T-cell (primary cell): Measurements from ENCODE around the gene ZNF507. TPM values are rescaled to one million over a fixed set of nuclear protein-coding genes. Genes with fewer than 3 reads are reported as not detected.

ENCODE experiments used
- ATAC-seq, 4 experiments: fragments of 200-7000 bp in 3 of 4; fragments of 150-1000 bp in 1 of 4; cut with Tn5 transposase; replicated peaks in 1 of 4; 1 replicate in 3 of 4; 2 replicates in 1 of 4; pipeline ENCODE4 v1.10.0; 2021; ENCODE audit warnings: moderate library complexity in 3 of 4, mild to moderate bottlenecking in 2 of 4, moderate number of reproducible peaks in 1 of 4
- CTCF ChIA-PET, 2 donors: fragments of 300-600 bp; sonication (Branson Sonifier 250); formaldehyde crosslinking; loops; one replicate each; lab custom pipeline; 2022; ENCODE audit warnings: antibody characterized with exemption in 2 of 2; lab: Charles Lee
- POLR2A ChIA-PET, 2 donors: fragments of 300-600 bp; sonication (Branson Sonifier 250); formaldehyde crosslinking; loops; one replicate each; lab custom pipeline; 2022; ENCODE audit warnings: antibody characterized with exemption in 2 of 2; lab: Charles Lee
- DNase-seq, 35 experiments: peaks; one replicate each; pipeline versions ENCODE4 v3.0.0 to v3.0.0-alpha.2; 2013 to 2023
- H3K27ac ChIP-seq: one replicate; pipeline ENCODE4 v1.5.1; 2013; ENCODE audit warnings: low read length
- H3K27me3 ChIP-seq, 2 experiments: replicated peaks in 1 of 2; 1 replicate in 1 of 2; 2 replicates in 1 of 2; pipeline versions ENCODE4 v1.6.1 to v1.7.0; 2013; ENCODE audit warnings: low read length in 1 of 2, mixed read lengths in 1 of 2; ENCODE audit not compliant: control insufficient read depth in 2 of 2, insufficient read depth in 2 of 2; ENCODE audit errors: extremely low read depth in 1 of 2
- H3K36me3 ChIP-seq, 2 donors: 1 replicate in 1 of 2; 2 replicates in 1 of 2; pipeline versions ENCODE4 v1.6.1 to v1.7.0; 2013; ENCODE audit warnings: low read length in 1 of 2; ENCODE audit not compliant: control insufficient read depth in 2 of 2, insufficient read depth in 1 of 2; ENCODE audit errors: extremely low read depth in 1 of 2
- H3K4me1 ChIP-seq, 2 experiments: 1 replicate in 1 of 2; 2 replicates in 1 of 2; pipeline versions ENCODE4 v1.6.1 to v1.7.0; 2013; ENCODE audit warnings: low read length in 2 of 2, mixed read lengths in 1 of 2; ENCODE audit not compliant: insufficient read depth in 2 of 2, control insufficient read depth in 1 of 2; ENCODE audit errors: extremely low read depth in 1 of 2
- H3K4me3 ChIP-seq, 2 donors: 1 replicate in 1 of 2; 2 replicates in 1 of 2; pipeline versions ENCODE4 v1.5.1 to v1.7.0; 2013; ENCODE audit warnings: mild to moderate bottlenecking in 2 of 2, low read length in 1 of 2, moderate library complexity in 1 of 2; ENCODE audit not compliant: control insufficient read depth in 1 of 2; ENCODE audit errors: extremely low read depth in 1 of 2
- H3K9me3 ChIP-seq: 2 replicates; pipeline ENCODE4 v1.7.0; 2013
- H3K27ac Mint-ChIP-seq, 2 donors: one replicate each; pipeline ENCODE4 v1.8.0; 2020 to 2021; ENCODE audit warnings: mild to moderate bottlenecking in 2 of 2, mixed read lengths in 2 of 2
- H3K27me3 Mint-ChIP-seq, 2 donors: one replicate each; pipeline ENCODE4 v1.8.0; 2021 to 2022; ENCODE audit warnings: mixed read lengths in 2 of 2
- H3K36me3 Mint-ChIP-seq: one replicate; pipeline ENCODE4 v1.8.0; 2021; ENCODE audit warnings: mixed read lengths
- H3K4me1 Mint-ChIP-seq, 3 donors: one replicate each; pipeline ENCODE4 v1.8.0; 2020 to 2022; ENCODE audit warnings: mixed read lengths in 3 of 3, mild to moderate bottlenecking in 1 of 3
- H3K4me3 Mint-ChIP-seq, 3 donors: one replicate each; pipeline ENCODE4 v1.8.0; 2020 to 2022; ENCODE audit warnings: mild to moderate bottlenecking in 3 of 3, mixed read lengths in 3 of 3, moderate library complexity in 3 of 3
- H3K9me3 Mint-ChIP-seq, 3 donors: one replicate each; pipeline ENCODE4 v1.8.0; 2020 to 2022; ENCODE audit warnings: mixed read lengths in 3 of 3
- WGBS: methylation state at CpG from one replicate; pipeline ENCODE4 v1.1.5; 2013; ENCODE audit warnings: missing lambda C conversion rate; ENCODE audit not compliant: insufficient coverage; 5-methylcytosine and 5-hydroxymethylcytosine counted together
- total RNA-seq, 35 experiments: library from RNA in 6 of 35; stranded (reverse) in 6 of 35; fragments of 120-200 nt in 1 of 35; gene quantifications; one replicate each; pipeline versions ENCODE4 v1.2.1 to v1.2.4 and lab custom pipeline; 2013 to 2026

ZNF507 gene
- total RNA-seq, 5 donors from 2014 or later (not counting 1 experiment from before 2014, with no cell fraction given), result 32.6 to 38.2 (median 35.9) TPM

GRCh38 chr19:32346901-32347300 lies 1.5 kb downstream of the ZNF507 start:
- no peak for ATAC-seq
- Mint-ChIP-seq H3K9me3 (no peaks in the 10 kb centered on the region), H3K36me3 (peaks cover 25% of the 10 kb centered on the region), H3K27ac (peak overlapping the region in 1 of 2 donors; percentile 93), H3K27me3 (peaks cover 0 to 7% of the 10 kb centered on the region in 2 donors), H3K4me3 (peak overlapping the region; percentile 86 to 98 (median 95)), H3K4me1 (peaks cover 52 to 60% (median 58%) of the 10 kb centered on the region in 3 donors)
- CTCF ChIA-PET, result interaction anchor here in 1 of 2 donors (0.6 kb wide), 1 partner anchor 109 kb away, joined by 6 read pairs; no protein-coding TSS in a partner anchor
- Histone ChIP-seq H3K27ac (no peak overlapping the region), H3K4me3 (peak overlapping the region in 1 of 2 donors; percentile 78), H3K36me3 (peaks cover 2 to 28% of the 10 kb centered on the region in 2 donors), H3K4me1 (peaks cover 7 to 17% of the 10 kb centered on the region in 2 experiments), H3K27me3 (peaks cover 0 to 9% of the 10 kb centered on the region in 2 experiments), H3K9me3 (no peaks in the 10 kb centered on the region)
- POLR2A ChIA-PET, result no interaction called here
- no peak for DNase-seq
- WGBS, result no CpG with 5 or more reads among the region's 3 CpGs

- POLR2A ChIA-PET, result interaction anchor here in 1 of 2 donors (1.1 kb wide), 1 partner anchor 8 kb away, joined by 3 read pairs; no protein-coding TSS in a partner anchor
- no peak for ATAC-seq
These were observed 2.2 kb downstream of the ZNF507 start for GRCh38 chr19:32347573-32347972.

GRCh38 chr19:32349051-32349450 lies 3.6 kb downstream of the ZNF507 start:
- H3K9me3 ChIP-seq, result no peaks in the 10 kb centered on the region
- ChIA-PET POLR2A (interaction anchor here in 1 of 2 donors (0.5 kb wide), 1 partner anchor 10 kb away, joined by 3 read pairs; no protein-coding TSS in a partner anchor), CTCF (no interaction called here)
- Mint-ChIP-seq H3K9me3 (no peaks in the 10 kb centered on the region), H3K36me3 (peaks cover 44% of the 10 kb centered on the region), H3K4me1 (peaks cover 67 to 80% (median 79%) of the 10 kb centered on the region in 3 donors), H3K27ac (no peak overlapping the region), H3K27me3 (no peaks in the 10 kb centered on the region), H3K4me3 (peak overlapping the region in 1 of 3 donors; percentile 27)
- no peak overlapping the region for H3K27ac ChIP-seq
- peaks cover 15 to 42% of the 10 kb centered on the region in 2 donors for H3K36me3 ChIP-seq
- ATAC-seq (no peak), DNase-seq (no peak)
- H3K4me1 ChIP-seq, result peaks cover 7 to 17% of the 10 kb centered on the region in 2 experiments
- H3K27me3 ChIP-seq, result peaks cover 0 to 3% of the 10 kb centered on the region in 2 experiments
- H3K4me3 ChIP-seq, result no peak overlapping the region
- 83% methylated on average over 1 of the region's 1 CpG for WGBS

More at GRCh38 chr19:32347573-32347972, 2.2 kb downstream of the ZNF507 start:
- Histone ChIP-seq H3K27ac (no peak overlapping the region), H3K4me3 (no peak overlapping the region), H3K4me1 (peaks cover 7 to 17% of the 10 kb centered on the region in 2 experiments), H3K27me3 (peaks cover 0 to 9% of the 10 kb centered on the region in 2 experiments), H3K36me3 (peaks cover 3 to 28% of the 10 kb centered on the region in 2 donors), H3K9me3 (no peaks in the 10 kb centered on the region)
- Mint-ChIP-seq H3K4me1 (peaks cover 59 to 67% (median 64%) of the 10 kb centered on the region in 3 donors), H3K27me3 (peaks cover 0 to 7% of the 10 kb centered on the region in 2 donors), H3K36me3 (peaks cover 29% of the 10 kb centered on the region), H3K9me3 (no peaks in the 10 kb centered on the region), H3K27ac (no peak overlapping the region), H3K4me3 (peak overlapping the region; percentile 86 to 98 (median 95))
- CTCF ChIA-PET, result interaction anchor here in 1 of 2 donors (1.0 kb wide), 1 partner anchor 254 kb away, joined by 3 read pairs; no protein-coding TSS in a partner anchor
- no peak for DNase-seq

DNA sequence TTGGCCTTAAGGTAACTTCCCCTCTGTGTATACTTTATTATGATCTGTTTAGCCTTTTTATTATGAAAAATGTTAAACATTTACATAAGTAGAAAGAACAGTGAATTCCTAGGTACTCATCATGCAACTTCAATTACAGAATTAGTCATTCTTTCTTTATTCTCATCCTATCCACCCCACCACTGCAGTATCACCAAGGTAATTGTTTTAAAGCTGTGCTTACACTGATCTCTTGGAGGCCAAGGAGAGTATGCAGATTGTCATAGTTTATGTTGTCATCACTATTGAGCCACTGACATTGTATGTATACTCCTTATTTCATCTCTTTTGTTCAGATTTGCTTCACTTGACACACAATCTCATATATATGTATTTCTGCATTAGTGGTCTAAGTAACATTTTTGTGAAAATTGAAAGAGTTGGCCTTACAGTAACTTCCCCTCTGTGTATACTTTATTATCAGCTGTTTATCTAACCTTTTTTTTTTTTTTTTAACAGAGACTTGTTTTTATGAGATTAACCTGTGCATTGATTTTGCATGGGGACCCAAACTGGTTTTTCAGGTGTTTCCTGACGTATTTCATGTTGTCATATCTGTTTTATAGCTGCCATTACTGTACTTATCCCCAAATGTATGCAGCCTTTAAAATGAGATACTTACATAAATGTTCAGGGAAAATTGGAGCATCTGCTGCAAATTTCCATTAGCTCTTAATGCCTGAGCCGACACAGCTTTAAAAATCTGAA lies 4.5 kb downstream of the ZNF507 start:
- WGBS, result no CpG with 5 or more reads among the region's 2 CpGs
- peak overlapping the region in 1 of 2 donors; percentile 22 for H3K27ac Mint-ChIP-seq
- no peak overlapping the region for H3K27ac ChIP-seq
- H3K27me3 ChIP-seq, result peaks cover 0 to 3% of the 10 kb centered on the region in 2 experiments
- no peaks in the 10 kb centered on the region for H3K9me3 Mint-ChIP-seq
- peaks cover 6 to 17% of the 10 kb centered on the region in 2 experiments for H3K4me1 ChIP-seq
- ChIA-PET CTCF (interaction anchor here in 1 of 2 donors (0.6 to 0.8 kb wide), 2 partner anchors 115 to 220 kb away, joined by 3 read pairs; no protein-coding TSS in a partner anchor), POLR2A (interaction anchor here (0.6 kb wide), 2 partner anchors 171 to 1439 kb away, joined by 3 read pairs; no protein-coding TSS in a partner anchor)
- DNase-seq (no peak), ATAC-seq (no peak)
- no peaks in the 10 kb centered on the region for H3K9me3 ChIP-seq
- no peaks in the 10 kb centered on the region for H3K27me3 Mint-ChIP-seq
- peaks cover 51% of the 10 kb centered on the region for H3K36me3 Mint-ChIP-seq
- no peak overlapping the region for H3K4me3 ChIP-seq
- peak overlapping the region in 1 of 3 donors; percentile 3 for H3K4me3 Mint-ChIP-seq
- peaks cover 15 to 50% of the 10 kb centered on the region in 2 donors for H3K36me3 ChIP-seq
- peaks cover 71 to 83% (median 82%) of the 10 kb centered on the region in 3 donors for H3K4me1 Mint-ChIP-seq

GRCh38 chr19:32350471-32350865 lies 5.1 kb downstream of the ZNF507 start:
- Histone ChIP-seq H3K27me3 (no peaks in the 10 kb centered on the region), H3K4me3 (no peak overlapping the region), H3K27ac (no peak overlapping the region), H3K9me3 (no peaks in the 10 kb centered on the region), H3K36me3 (peaks cover 15 to 54% of the 10 kb centered on the region in 2 donors), H3K4me1 (peaks cover 3 to 17% of the 10 kb centered on the region in 2 experiments)
- Mint-ChIP-seq H3K27me3 (no peaks in the 10 kb centered on the region), H3K9me3 (no peaks in the 10 kb centered on the region), H3K36me3 (peaks cover 56% of the 10 kb centered on the region), H3K4me1 (peaks cover 77 to 89% (median 87%) of the 10 kb centered on the region in 3 donors), H3K27ac (peak overlapping the region in 1 of 2 donors; percentile 23), H3K4me3 (peak overlapping the region in 1 of 3 donors; percentile 3)
- ATAC-seq, result no peak
- CTCF ChIA-PET, result interaction anchor here in 1 of 2 donors (0.8 kb wide), 1 partner anchor 219 kb away, joined by 3 read pairs; no protein-coding TSS in a partner anchor
- no CpG with 5 or more reads among the region's 3 CpGs for WGBS
- POLR2A ChIA-PET, result no interaction called here
- no peak for DNase-seq

DNA sequence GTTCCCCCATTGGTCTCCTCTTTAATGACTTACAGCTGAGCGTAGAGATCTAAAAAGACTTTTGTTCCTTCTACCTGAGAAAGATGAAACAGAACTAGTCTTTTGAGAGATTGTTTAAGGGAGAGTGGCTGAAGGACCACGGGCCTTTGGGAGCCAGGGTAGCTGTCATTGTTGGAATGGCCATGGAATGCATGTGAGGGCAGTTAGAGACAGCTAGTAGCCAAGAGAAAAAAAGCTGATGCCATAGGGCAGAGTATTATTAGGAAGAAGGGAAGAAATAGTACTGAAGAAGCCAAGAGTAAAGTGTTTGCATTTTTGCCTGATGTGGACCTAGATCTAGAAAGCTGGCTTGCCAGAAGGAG lies 5.6 kb downstream of the ZNF507 start:
- H3K4me3 Mint-ChIP-seq, result peak overlapping the region in 1 of 3 donors; percentile 17
- Histone ChIP-seq H3K36me3 (peaks cover 15 to 56% of the 10 kb centered on the region in 2 donors), H3K27me3 (no peaks in the 10 kb centered on the region), H3K27ac (no peak overlapping the region), H3K4me3 (no peak overlapping the region), H3K9me3 (no peaks in the 10 kb centered on the region), H3K4me1 (peaks cover 6 to 17% of the 10 kb centered on the region in 2 experiments)
- 91% methylated on average over 1 of the region's 2 CpGs for WGBS
- peak overlapping the region in 1 of 2 donors; percentile 4 for H3K27ac Mint-ChIP-seq
- ATAC-seq, result no peak
- peaks cover 58% of the 10 kb centered on the region for H3K36me3 Mint-ChIP-seq
- no peak for DNase-seq
- no peaks in the 10 kb centered on the region for H3K27me3 Mint-ChIP-seq
- POLR2A ChIA-PET, result no interaction called here
- peaks cover 82 to 92% (median 92%) of the 10 kb centered on the region in 3 donors for H3K4me1 Mint-ChIP-seq
- no peaks in the 10 kb centered on the region for H3K9me3 Mint-ChIP-seq
- CTCF ChIA-PET, result interaction anchor here (0.6 to 0.8 kb wide), 2 partner anchors 21 to 219 kb away, joined by 3 to 6 read pairs; no protein-coding TSS in a partner anchor
